ENCODE data around the gene ELF2.

DNA sequence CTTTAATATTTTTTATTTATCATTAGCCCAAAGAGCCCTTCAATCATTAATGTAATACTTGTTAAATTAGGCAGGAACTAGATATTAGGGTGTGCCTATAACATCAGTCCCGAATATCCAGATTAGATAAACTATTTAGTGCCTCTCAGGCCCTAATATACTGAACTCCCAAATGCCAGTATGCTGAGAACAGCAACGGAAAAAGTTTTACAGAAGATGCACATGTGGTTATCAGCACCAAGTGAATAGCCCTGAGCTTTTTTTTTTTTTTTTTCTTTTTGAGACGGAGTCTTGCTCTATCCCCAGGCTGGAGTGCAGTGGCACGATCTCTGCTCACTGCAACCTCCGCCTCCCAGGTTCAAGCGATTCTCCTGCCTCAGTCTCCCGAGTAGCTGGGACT lies 13.0 kb upstream of the ELF2 start:
- TF ChIP-seq, protein P1, sequence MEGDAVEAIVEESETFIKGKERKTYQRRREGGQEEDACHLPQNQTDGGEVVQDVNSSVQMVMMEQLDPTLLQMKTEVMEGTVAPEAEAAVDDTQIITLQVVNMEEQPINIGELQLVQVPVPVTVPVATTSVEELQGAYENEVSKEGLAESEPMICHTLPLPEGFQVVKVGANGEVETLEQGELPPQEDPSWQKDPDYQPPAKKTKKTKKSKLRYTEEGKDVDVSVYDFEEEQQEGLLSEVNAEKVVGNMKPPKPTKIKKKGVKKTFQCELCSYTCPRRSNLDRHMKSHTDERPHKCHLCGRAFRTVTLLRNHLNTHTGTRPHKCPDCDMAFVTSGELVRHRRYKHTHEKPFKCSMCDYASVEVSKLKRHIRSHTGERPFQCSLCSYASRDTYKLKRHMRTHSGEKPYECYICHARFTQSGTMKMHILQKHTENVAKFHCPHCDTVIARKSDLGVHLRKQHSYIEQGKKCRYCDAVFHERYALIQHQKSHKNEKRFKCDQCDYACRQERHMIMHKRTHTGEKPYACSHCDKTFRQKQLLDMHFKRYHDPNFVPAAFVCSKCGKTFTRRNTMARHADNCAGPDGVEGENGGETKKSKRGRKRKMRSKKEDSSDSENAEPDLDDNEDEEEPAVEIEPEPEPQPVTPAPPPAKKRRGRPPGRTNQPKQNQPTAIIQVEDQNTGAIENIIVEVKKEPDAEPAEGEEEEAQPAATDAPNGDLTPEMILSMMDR (IDR thresholded peaks at IDR 0.05): no peak
- no peak for TF ChIP-seq POLR2A (IDR thresholded peaks at IDR 0.05)
